Caco-2 (cell line): ENCODE measurements around the gene TSHR. TPM values are rescaled to one million over a fixed set of nuclear protein-coding genes. Genes with fewer than 3 reads are reported as not detected.
"Not testable (repeated sequence)": the region's sequence is repeated elsewhere in the genome, so short reads cannot be mapped to it uniquely, and the experiment has no call there.

Experiments used
- BruUV-seq: library from RNA; stranded (reverse); fragments of 400-500 nt; replicated peaks from 2 replicates; lab custom pipeline; 2021; lab: Mats Ljungman, UMichigan
- CTCF ChIA-PET: fragments of 300-600 bp; sonication (Branson Sonifier 250); formaldehyde crosslinking; loops from one replicate; lab custom pipeline; 2022; ENCODE audit warnings: antibody characterized with exemption; lab: Charles Lee
- POLR2A ChIA-PET: fragments of 300-600 bp; sonication (Branson Sonifier 250); formaldehyde crosslinking; loops from one replicate; lab custom pipeline; 2022; ENCODE audit warnings: antibody characterized with exemption; lab: Charles Lee
- DNase-seq, 2 experiments: peaks; one replicate each; pipeline versions ENCODE4 v3.0.0 to v3.0.0-alpha.2; 2020 to 2022
- H3K27me3 ChIP-seq: replicated peaks from 2 replicates; pipeline ENCODE4 v1.6.0; 2011; ENCODE audit warnings: low read length; ENCODE audit not compliant: control insufficient read depth, insufficient read depth
- H3K36me3 ChIP-seq: 2 replicates; pipeline ENCODE4 v1.5.1; 2011; ENCODE audit warnings: low read length; ENCODE audit not compliant: control insufficient read depth, insufficient read depth
- H3K4me1 ChIP-seq: fragments of 250-450 bp; sonication (Bioruptor Pico); 2 replicates; pipeline ENCODE4 v1.5.1; 2020; ENCODE audit warnings: mild to moderate bottlenecking
- H3K4me3 ChIP-seq: 2 replicates; pipeline ENCODE4 v1.5.1; 2011; ENCODE audit warnings: low read depth, mild to moderate bottlenecking, control low read depth, low read length
- H3K9me3 ChIP-seq: fragments of 250-450 bp; sonication (Bioruptor Pico); 2 replicates; pipeline ENCODE4 v1.5.1; 2020; ENCODE audit warnings: mild to moderate bottlenecking, moderate library complexity
- H3K27ac Mint-ChIP-seq: one replicate; pipeline ENCODE4 v1.8.0; 2022; ENCODE audit warnings: mixed read lengths; ENCODE audit not compliant: unreplicated experiment
- H3K27me3 Mint-ChIP-seq: one replicate; pipeline ENCODE4 v1.8.0; 2022; ENCODE audit warnings: mixed read lengths; ENCODE audit not compliant: insufficient read depth, unreplicated experiment
- H3K36me3 Mint-ChIP-seq: one replicate; pipeline ENCODE4 v1.8.0; 2022; ENCODE audit warnings: mild to moderate bottlenecking, mixed read lengths; ENCODE audit not compliant: insufficient read depth, unreplicated experiment
- H3K4me1 Mint-ChIP-seq: one replicate; pipeline ENCODE4 v1.8.0; 2022; ENCODE audit warnings: low read depth, mixed read lengths; ENCODE audit not compliant: unreplicated experiment
- H3K4me3 Mint-ChIP-seq: one replicate; pipeline ENCODE4 v1.8.0; 2022; ENCODE audit warnings: mild to moderate bottlenecking, moderate library complexity, mixed read lengths; ENCODE audit not compliant: unreplicated experiment
- H3K9me3 Mint-ChIP-seq: one replicate; pipeline ENCODE4 v1.8.0; 2022; ENCODE audit warnings: mixed read lengths; ENCODE audit not compliant: unreplicated experiment
- CTCF ChIP-seq, 2 experiments: fragments of 200-600 bp in 1 of 2; IDR thresholded peaks; 1 replicate in 1 of 2; 2 replicates in 1 of 2; pipeline versions ENCODE4 v1.5.1 to v1.8.0; 2011 to 2022; ENCODE audit warnings: antibody characterized with exemption in 1 of 2, control low read depth in 1 of 2, inconsistent platforms in 1 of 2, low read depth in 1 of 2, low read length in 1 of 2, mild to moderate bottlenecking in 1 of 2, moderate library complexity in 1 of 2; ENCODE audit not compliant: insufficient read depth in 1 of 2, severe bottlenecking in 1 of 2, unreplicated experiment in 1 of 2
- intact Hi-C: fragments of 100-400 bp; cut with micrococcal nuclease; formaldehyde crosslinking; loops from one replicate; pipeline ENCODE4 v1.10.0; 2022; ENCODE audit not compliant: unreplicated experiment
- total RNA-seq: library from RNA; stranded (reverse); gene quantifications from 2 replicates; pipeline ENCODE4 v1.2.3, GENCODE V29; 2022

Gene TSHR
- total RNA-seq, 1 experiment from 2014 or later = not detected

GRCh38 chr14:81110186-81110585 is 154.8 kb downstream of the TSHR start:
- H3K27me3 ChIP-seq = no peaks in the 10 kb centered on the region
- H3K9me3 ChIP-seq = no peaks in the 10 kb centered on the region
- no TSS peak for BruUV-seq
- H3K27me3 Mint-ChIP-seq = peaks cover 2% of the 10 kb centered on the region
- no peaks in the 10 kb centered on the region for H3K36me3 ChIP-seq
- no peak overlapping the region for H3K27ac Mint-ChIP-seq
- no peaks in the 10 kb centered on the region for H3K4me1 ChIP-seq
- DNase-seq = no peak
- H3K4me1 Mint-ChIP-seq = no peaks in the 10 kb centered on the region
- POLR2A ChIA-PET = no interaction called here
- intact Hi-C loops = no loop called here
- TF ChIP-seq CTCF (IDR thresholded peaks at IDR 0.05; ENCODE audit: insufficient read depth in 1 of 2, low read depth in 1 of 2, low read length in 1 of 2, severe bottlenecking in 1 of 2, unreplicated experiment in 1 of 2) = no peak
- no peaks in the 10 kb centered on the region for H3K36me3 Mint-ChIP-seq
- no peak overlapping the region for H3K4me3 Mint-ChIP-seq
- CTCF ChIA-PET = no interaction called here
- no peak overlapping the region for H3K4me3 ChIP-seq
- H3K9me3 Mint-ChIP-seq = no peaks in the 10 kb centered on the region

- Histone ChIP-seq H3K4me3 (no peak overlapping the region), H3K36me3 (no peaks in the 10 kb centered on the region), H3K9me3 (no peaks in the 10 kb centered on the region), H3K27me3 (no peaks in the 10 kb centered on the region), H3K4me1 (no peaks in the 10 kb centered on the region)
- Mint-ChIP-seq H3K27ac (no peak overlapping the region), H3K4me3 (no peak overlapping the region), H3K36me3 (no peaks in the 10 kb centered on the region), H3K4me1 (no peaks in the 10 kb centered on the region), H3K9me3 (no peaks in the 10 kb centered on the region), H3K27me3 (no peaks in the 10 kb centered on the region)
- no TSS peak for BruUV-seq
- ChIA-PET POLR2A (no interaction called here), CTCF (no interaction called here)
- intact Hi-C loops = no loop called here
- DNase-seq = no peak
- TF ChIP-seq CTCF (IDR thresholded peaks at IDR 0.05; ENCODE audit: insufficient read depth in 1 of 2, low read depth in 1 of 2, low read length in 1 of 2, severe bottlenecking in 1 of 2, unreplicated experiment in 1 of 2) = no peak
Observed at GRCh38 chr14:81113176-81113575, 157.8 kb downstream of the TSHR start.

GRCh38 chr14:81113945-81114820 is 158.8 kb downstream of the TSHR start:
- H3K4me3 ChIP-seq, POLR2A ChIA-PET, H3K9me3 Mint-ChIP-seq: not testable (repeated sequence)

More at GRCh38 chr14:81113945-81114820, 158.8 kb downstream of the TSHR start:
- H3K36me3 ChIP-seq, BruUV-seq, H3K27ac Mint-ChIP-seq, H3K27me3 Mint-ChIP-seq, H3K4me1 ChIP-seq, H3K4me1 Mint-ChIP-seq, DNase-seq, H3K27me3 ChIP-seq, H3K36me3 Mint-ChIP-seq, H3K4me3 Mint-ChIP-seq, CTCF ChIA-PET, intact Hi-C loops, H3K9me3 ChIP-seq: not testable (repeated sequence)
